ENCODE results near the gene WDR88.

Gene WDR88

DNA sequence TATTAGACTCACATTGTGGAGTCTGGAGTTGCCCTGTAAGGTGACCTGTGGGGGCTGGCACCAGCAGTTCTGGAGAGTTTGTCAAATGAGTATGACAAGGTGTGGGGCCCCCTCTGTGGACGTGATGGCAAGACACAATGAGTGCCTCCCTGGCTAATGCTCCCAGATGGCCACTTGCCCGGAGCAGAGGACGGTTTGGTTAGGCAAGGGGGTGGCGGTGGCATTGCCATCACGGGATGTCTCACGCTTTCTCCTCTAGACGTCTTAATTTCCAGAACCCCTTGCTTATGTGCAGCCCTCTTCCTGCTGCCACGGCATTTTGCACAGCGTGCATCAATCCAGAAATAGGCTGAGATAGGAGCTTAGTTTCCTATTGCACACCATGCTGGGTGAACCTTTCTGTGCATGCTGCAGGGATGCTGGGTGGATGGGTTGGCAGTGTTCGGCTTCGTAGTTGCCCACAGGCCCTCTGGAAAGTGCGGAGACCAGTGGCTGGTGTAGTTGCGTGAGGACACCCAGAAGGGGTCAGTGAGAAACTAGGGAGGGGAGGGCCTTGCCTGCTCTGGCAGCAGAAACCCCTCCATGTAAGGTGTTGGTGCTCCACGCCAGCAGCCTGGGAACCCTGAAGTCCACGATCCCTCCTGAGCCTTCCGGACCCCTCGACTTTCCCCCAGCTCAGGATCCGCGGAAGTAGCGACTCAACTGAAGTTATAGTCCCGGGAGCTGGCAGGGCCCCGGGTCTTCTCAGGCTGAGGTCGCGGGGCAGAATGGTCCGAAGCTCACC is 44.2 kb downstream of the WDR88 start:
- peak overlapping the region; percentile 90 to 96 (median 92) for H3K4me3 Mint-ChIP-seq
- H3K9me3 Mint-ChIP-seq: peaks cover 4% of the 10 kb centered on the region
- peak overlapping the region; percentile 83 to 97 (median 96) for H3K27ac Mint-ChIP-seq
- TF ChIP-seq, protein P1, sequence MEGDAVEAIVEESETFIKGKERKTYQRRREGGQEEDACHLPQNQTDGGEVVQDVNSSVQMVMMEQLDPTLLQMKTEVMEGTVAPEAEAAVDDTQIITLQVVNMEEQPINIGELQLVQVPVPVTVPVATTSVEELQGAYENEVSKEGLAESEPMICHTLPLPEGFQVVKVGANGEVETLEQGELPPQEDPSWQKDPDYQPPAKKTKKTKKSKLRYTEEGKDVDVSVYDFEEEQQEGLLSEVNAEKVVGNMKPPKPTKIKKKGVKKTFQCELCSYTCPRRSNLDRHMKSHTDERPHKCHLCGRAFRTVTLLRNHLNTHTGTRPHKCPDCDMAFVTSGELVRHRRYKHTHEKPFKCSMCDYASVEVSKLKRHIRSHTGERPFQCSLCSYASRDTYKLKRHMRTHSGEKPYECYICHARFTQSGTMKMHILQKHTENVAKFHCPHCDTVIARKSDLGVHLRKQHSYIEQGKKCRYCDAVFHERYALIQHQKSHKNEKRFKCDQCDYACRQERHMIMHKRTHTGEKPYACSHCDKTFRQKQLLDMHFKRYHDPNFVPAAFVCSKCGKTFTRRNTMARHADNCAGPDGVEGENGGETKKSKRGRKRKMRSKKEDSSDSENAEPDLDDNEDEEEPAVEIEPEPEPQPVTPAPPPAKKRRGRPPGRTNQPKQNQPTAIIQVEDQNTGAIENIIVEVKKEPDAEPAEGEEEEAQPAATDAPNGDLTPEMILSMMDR (IDR thresholded peaks at IDR 0.05; ENCODE audit: unreplicated experiment in 3 of 3): no peak
- no peaks in the 10 kb centered on the region for H3K36me3 Mint-ChIP-seq (ENCODE audit: low read depth)
- H3K4me1 Mint-ChIP-seq: peaks cover 25% of the 10 kb centered on the region
- H3K27me3 Mint-ChIP-seq (ENCODE audit: low read depth): no peaks in the 10 kb centered on the region

DNA sequence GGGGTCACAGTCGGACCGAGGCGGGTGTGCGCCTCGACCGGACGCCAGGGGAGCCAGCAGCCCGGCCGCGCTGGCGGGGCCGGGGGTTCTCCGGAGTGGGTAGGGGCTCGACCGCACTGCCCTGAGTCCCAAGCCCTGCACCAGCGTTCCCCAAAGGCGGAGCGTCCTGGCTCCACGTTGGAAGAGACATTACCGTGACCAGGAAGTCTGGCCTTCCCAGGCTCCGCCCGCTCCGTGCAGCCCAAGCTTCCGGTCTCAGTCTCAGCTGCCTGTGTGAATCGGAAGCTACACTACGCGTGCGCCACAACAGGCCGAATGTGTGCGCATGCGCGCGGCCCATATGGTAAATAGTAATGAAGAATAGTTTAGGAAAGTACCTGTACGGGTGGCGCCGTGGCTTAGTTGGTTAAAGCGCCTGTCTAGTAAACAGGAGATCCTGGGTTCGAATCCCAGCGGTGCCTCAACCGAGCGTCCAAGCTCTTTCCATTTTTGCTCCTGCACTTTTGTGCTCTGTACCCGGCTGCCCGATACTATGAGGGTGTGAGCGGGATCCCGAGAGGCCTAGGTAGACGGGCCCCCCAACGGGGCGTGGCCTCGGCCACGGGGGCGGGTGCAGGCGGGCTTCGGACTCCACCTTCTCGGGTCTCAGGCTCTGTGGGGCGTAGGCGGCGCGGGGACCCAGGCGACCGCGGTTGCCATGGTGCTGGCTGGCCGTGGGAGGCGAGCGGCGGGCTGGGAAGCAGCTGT is 44.9 kb downstream of the WDR88 start:
- H3K9me3 Mint-ChIP-seq: peaks cover 4% of the 10 kb centered on the region
- H3K36me3 Mint-ChIP-seq (ENCODE audit: low read depth): no peaks in the 10 kb centered on the region
- peak overlapping the region; percentile 83 to 97 (median 96) for H3K27ac Mint-ChIP-seq
- no peaks in the 10 kb centered on the region for H3K27me3 Mint-ChIP-seq (ENCODE audit: low read depth)
- H3K4me1 Mint-ChIP-seq: peaks cover 25% of the 10 kb centered on the region
- H3K4me3 Mint-ChIP-seq: peak overlapping the region; percentile 90 to 96 (median 92)
- TF ChIP-seq, protein P1 (IDR thresholded peaks at IDR 0.05; ENCODE audit: unreplicated experiment in 3 of 3): peak in 1 of 3 experiments; percentile 20

GRCh38 chr19:33177417-33177979 is 45.6 kb downstream of the WDR88 start:
- TF ChIP-seq, protein P1 (IDR thresholded peaks at IDR 0.05; ENCODE audit: unreplicated experiment in 3 of 3): peak; percentile 51 to 58 (median 55)
- Mint-ChIP-seq H3K27ac (peak overlapping the region; percentile 60 to 96 (median 83)), H3K27me3 (ENCODE audit: low read depth) (no peaks in the 10 kb centered on the region), H3K4me3 (peak overlapping the region; percentile 90 to 96 (median 92)), H3K36me3 (ENCODE audit: low read depth) (no peaks in the 10 kb centered on the region), H3K4me1 (peaks cover 19% of the 10 kb centered on the region), H3K9me3 (peaks cover 4% of the 10 kb centered on the region)

GRCh38 chr19:33186431-33187182 is 54.7 kb downstream of the WDR88 start:
- no peak overlapping the region for H3K4me3 Mint-ChIP-seq
- peaks cover 26% of the 10 kb centered on the region for H3K27me3 Mint-ChIP-seq (ENCODE audit: low read depth)
- H3K9me3 Mint-ChIP-seq: no peaks in the 10 kb centered on the region
- H3K4me1 Mint-ChIP-seq: no peaks in the 10 kb centered on the region
- TF ChIP-seq, protein P1 (IDR thresholded peaks at IDR 0.05; ENCODE audit: unreplicated experiment in 3 of 3): no peak
- H3K36me3 Mint-ChIP-seq (ENCODE audit: low read depth): no peaks in the 10 kb centered on the region
- H3K27ac Mint-ChIP-seq: no peak overlapping the region

- Mint-ChIP-seq H3K27me3 (ENCODE audit: low read depth) (peaks cover 30% of the 10 kb centered on the region), H3K4me3 (no peak overlapping the region), H3K27ac (no peak overlapping the region), H3K36me3 (ENCODE audit: low read depth) (no peaks in the 10 kb centered on the region), H3K9me3 (no peaks in the 10 kb centered on the region), H3K4me1 (no peaks in the 10 kb centered on the region)
- TF ChIP-seq, protein P1 (IDR thresholded peaks at IDR 0.05; ENCODE audit: unreplicated experiment in 3 of 3): no peak
Observed at GRCh38 chr19:33187183-33187540, 55.2 kb downstream of the WDR88 start.

Measured in nephron (organoid).